IPS-15b (cell line): Measurements from ENCODE around the gene FOXR1.
A peak's percentile ranks its signal among the peaks of the same experiment; 100 is the strongest.
"Not testable (repeated sequence)": the region's sequence is repeated elsewhere in the genome, so short reads cannot be mapped to it uniquely, and the experiment has no call there.

Experiments
- H3K27me3 ChIP-seq: one replicate; pipeline ENCODE4 v1.6.1; 2013; ENCODE audit warnings: low read length; ENCODE audit not compliant: control insufficient read depth, insufficient read depth
- H3K36me3 ChIP-seq: one replicate; pipeline ENCODE4 v1.6.1; 2013; ENCODE audit warnings: low read length; ENCODE audit not compliant: control insufficient read depth, insufficient read depth
- H3K4me1 ChIP-seq: one replicate; pipeline ENCODE4 v1.6.1; 2013; ENCODE audit warnings: mild to moderate bottlenecking, low read length; ENCODE audit not compliant: control insufficient read depth, insufficient read depth
- H3K4me3 ChIP-seq: one replicate; pipeline ENCODE4 v1.5.1; 2013; ENCODE audit warnings: low read depth, low read length
- H3K9ac ChIP-seq: one replicate; pipeline ENCODE4 v1.6.1; 2013; ENCODE audit warnings: low read depth, mild to moderate bottlenecking, low read length
- H3K9me3 ChIP-seq: one replicate; pipeline ENCODE4 v1.6.1; 2013; ENCODE audit warnings: mild to moderate bottlenecking, low read length; ENCODE audit not compliant: control insufficient read depth, insufficient read depth

FOXR1 gene

GRCh38 chr11:118980191-118980881, 8.8 kb downstream of the FOXR1 start:
- Histone ChIP-seq H3K27me3 (peaks cover 6% of the 10 kb centered on the region), H3K36me3 (no peaks in the 10 kb centered on the region), H3K9ac (no peak overlapping the region), H3K4me3 (peak overlapping the region; percentile 28), H3K4me1 (peaks cover 15% of the 10 kb centered on the region), H3K9me3 (no peaks in the 10 kb centered on the region)

DNA sequence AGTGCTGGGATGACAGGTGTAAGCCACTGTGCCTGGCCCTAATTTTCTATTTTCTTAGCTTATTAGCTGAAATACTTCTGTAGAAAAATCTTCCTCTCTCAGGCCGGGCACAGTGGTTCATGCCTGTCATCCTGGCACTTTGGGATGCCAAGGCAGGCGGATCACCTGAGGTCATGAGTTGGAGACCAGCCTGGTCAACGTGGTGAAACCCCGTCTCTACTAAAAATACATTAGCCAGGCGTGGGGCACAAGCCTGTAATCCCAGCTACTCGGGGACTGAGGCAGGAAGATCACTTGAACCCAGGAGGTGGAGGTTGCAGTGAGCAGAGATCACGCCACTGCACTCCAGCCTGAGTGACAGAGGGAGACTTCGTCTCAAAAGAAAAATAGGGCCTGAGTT, 12.8 kb downstream of the FOXR1 start:
- not testable (repeated sequence) for H3K27me3 ChIP-seq, H3K9ac ChIP-seq, H3K36me3 ChIP-seq, H3K4me3 ChIP-seq, H3K9me3 ChIP-seq
- H3K4me1 ChIP-seq = peaks cover 15% of the 10 kb centered on the region

- Histone ChIP-seq H3K9me3 (no peaks in the 10 kb centered on the region), H3K4me1 (peaks cover 14% of the 10 kb centered on the region), H3K9ac (no peak overlapping the region)
These were observed 13.3 kb downstream of the FOXR1 start for GRCh38 chr11:118984825-118985224.

GRCh38 chr11:118988280-118988679, 16.7 kb downstream of the FOXR1 start:
- H3K36me3 ChIP-seq = no peaks in the 10 kb centered on the region
- H3K4me1 ChIP-seq = peaks cover 3% of the 10 kb centered on the region
- no peak overlapping the region for H3K4me3 ChIP-seq
- H3K9me3 ChIP-seq = no peaks in the 10 kb centered on the region
- H3K9ac ChIP-seq = no peak overlapping the region
- H3K27me3 ChIP-seq = no peaks in the 10 kb centered on the region

More at GRCh38 chr11:118984825-118985224, 13.3 kb downstream of the FOXR1 start:
- H3K4me3 ChIP-seq = no peak overlapping the region
- peaks cover 6% of the 10 kb centered on the region for H3K27me3 ChIP-seq
- H3K36me3 ChIP-seq = no peaks in the 10 kb centered on the region

- H3K9ac ChIP-seq, H3K27me3 ChIP-seq, H3K4me1 ChIP-seq, H3K36me3 ChIP-seq, H3K4me3 ChIP-seq, H3K9me3 ChIP-seq: not testable (repeated sequence)
These were observed 20.0 kb downstream of the FOXR1 start for GRCh38 chr11:118991486-118992038.

- H3K27me3 ChIP-seq = no peaks in the 10 kb centered on the region
- peaks cover 10% of the 10 kb centered on the region for H3K36me3 ChIP-seq
- H3K4me3 ChIP-seq = peak overlapping the region; percentile 100
- H3K4me1 ChIP-seq = peaks cover 3% of the 10 kb centered on the region
- H3K9ac ChIP-seq = peak overlapping the region; percentile 76
- no peaks in the 10 kb centered on the region for H3K9me3 ChIP-seq
These were observed 25.5 kb downstream of the FOXR1 start for GRCh38 chr11:118996926-118997626.

DNA sequence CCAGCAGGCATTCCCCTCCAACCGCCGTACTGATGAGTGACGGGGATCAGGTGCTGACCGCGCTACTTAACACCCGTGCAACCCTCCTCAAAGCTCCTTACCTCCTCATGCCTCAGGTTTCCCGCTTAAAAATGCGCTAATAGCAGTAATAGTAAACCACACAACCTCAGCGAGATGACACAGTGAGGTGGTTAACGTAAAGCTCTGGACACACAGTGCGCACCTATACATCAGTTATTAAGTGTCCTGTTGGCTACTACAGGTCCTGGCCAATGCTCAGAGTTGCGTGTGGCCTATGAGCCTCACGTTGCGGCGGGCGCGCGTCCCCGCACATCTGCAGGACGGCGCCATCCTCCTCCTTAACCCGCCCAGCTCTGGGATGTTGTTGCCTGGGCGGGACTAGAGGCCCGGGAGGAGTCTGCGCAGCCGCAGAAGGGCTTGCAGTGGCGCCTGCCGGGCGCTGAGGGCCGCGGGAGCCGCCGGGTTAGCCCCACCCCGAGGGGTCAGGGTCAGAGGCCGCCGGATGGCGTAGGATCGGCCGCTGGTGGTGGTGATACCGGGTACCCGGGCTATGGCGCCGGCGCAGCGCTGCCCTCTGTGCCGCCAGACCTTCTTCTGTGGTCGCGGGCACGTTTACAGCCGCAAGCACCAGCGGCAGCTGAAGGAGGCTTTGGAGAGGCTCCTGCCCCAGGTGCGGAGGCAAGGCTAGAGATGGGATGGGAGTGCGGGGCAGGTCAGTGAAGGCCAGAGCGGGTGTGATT, 26.2 kb downstream of the FOXR1 start, which contains the start of gene CENATAC:
CENATAC (plus strand) TSS at position 512 of the 761 bp plus-strand sequence; CDS start at position 572, 60 bp downstream.
- peaks cover 12% of the 10 kb centered on the region for H3K36me3 ChIP-seq
- H3K9ac ChIP-seq = peak within 1 kb of the TSS; percentile 76
- H3K4me3 ChIP-seq = peak within 1 kb of the TSS; percentile 100
- no peaks in the 10 kb centered on the region for H3K27me3 ChIP-seq
- H3K9me3 ChIP-seq = no peaks in the 10 kb centered on the region
- peaks cover 3% of the 10 kb centered on the region for H3K4me1 ChIP-seq

DNA sequence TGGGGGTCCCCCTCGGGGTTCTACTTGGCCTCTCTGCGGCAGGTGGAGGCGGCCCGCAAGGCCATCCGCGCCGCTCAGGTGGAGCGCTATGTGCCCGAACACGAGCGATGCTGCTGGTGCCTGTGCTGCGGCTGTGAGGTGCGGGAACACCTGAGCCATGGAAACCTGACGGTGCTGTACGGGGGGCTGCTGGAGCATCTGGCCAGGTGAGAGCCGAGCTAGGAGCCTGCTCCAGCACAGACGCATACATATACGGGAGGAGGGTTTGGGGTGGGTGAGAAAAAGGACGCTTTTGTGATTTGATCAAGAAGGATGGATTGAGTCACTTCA, 26.8 kb downstream of the FOXR1 start:
- H3K27me3 ChIP-seq = no peaks in the 10 kb centered on the region
- H3K9me3 ChIP-seq = no peaks in the 10 kb centered on the region
- peaks cover 17% of the 10 kb centered on the region for H3K36me3 ChIP-seq

DNA sequence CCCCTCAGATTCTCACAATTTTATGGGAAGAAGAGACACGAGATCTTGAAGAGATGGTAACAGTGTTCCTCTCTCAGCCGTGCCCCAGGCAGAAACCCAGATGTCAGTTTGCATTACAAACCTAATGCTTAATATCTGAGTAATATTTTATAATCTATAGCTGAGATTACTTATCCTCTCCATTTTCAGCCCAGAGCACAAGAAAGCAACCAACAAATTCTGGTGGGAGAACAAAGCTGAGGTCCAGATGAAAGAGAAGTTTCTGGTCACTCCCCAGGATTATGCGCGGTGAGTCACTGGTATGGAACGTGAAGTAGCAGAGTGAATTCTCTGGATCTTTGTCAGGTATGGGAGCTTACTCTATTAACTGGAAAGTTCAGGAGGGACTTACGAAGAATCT, 27.3 kb downstream of the FOXR1 start:
- Histone ChIP-seq H3K9me3 (no peaks in the 10 kb centered on the region), H3K9ac (peak overlapping the region; percentile 70), H3K27me3 (no peaks in the 10 kb centered on the region), H3K4me3 (peak overlapping the region; percentile 100), H3K4me1 (peaks cover 3% of the 10 kb centered on the region), H3K36me3 (peaks cover 17% of the 10 kb centered on the region)

More for the DNA sequence above, 26.8 kb downstream of the FOXR1 start:
- Histone ChIP-seq H3K9ac (peak overlapping the region; percentile 70), H3K4me1 (peaks cover 3% of the 10 kb centered on the region), H3K4me3 (peak overlapping the region; percentile 100)

GRCh38 chr11:119000906-119001305, 29.3 kb downstream of the FOXR1 start:
- Histone ChIP-seq H3K36me3 (peaks cover 18% of the 10 kb centered on the region), H3K9ac (no peak overlapping the region), H3K27me3 (no peaks in the 10 kb centered on the region), H3K9me3 (no peaks in the 10 kb centered on the region), H3K4me3 (no peak overlapping the region), H3K4me1 (peaks cover 3% of the 10 kb centered on the region)

DNA sequence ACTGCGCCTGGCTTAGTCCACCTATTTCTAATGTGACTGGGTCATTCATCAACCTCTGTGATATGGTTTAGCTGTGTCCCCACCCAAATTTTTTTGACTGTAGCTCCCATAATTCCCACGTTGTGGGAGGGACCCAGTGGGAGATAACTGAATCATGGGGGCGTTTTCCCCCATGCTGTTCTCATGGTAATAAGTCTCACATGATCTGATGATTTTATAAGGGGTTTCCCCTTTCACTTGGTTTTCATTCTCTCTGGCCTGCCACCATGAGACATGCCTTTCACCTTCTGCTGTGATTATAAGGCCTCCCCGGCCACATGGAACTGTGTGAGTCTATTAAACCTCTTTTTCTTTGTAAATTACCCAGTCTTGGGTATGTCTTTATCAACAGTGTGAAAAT, 35.1 kb downstream of the FOXR1 start:
- Histone ChIP-seq H3K4me3 (no peak overlapping the region), H3K9me3 (no peaks in the 10 kb centered on the region), H3K36me3 (peaks cover 22% of the 10 kb centered on the region), H3K9ac (no peak overlapping the region), H3K4me1 (no peaks in the 10 kb centered on the region), H3K27me3 (no peaks in the 10 kb centered on the region)
